Liver (tissue), 9 donors: Measurements from ENCODE around the gene KIR3DL2. TPM values are rescaled to one million over a fixed set of nuclear protein-coding genes. Genes with fewer than 3 reads are reported as not detected.

Source experiments
- DNase-seq: peaks from one replicate; pipeline ENCODE4 v3.0.0-alpha.2; 2017; ENCODE audit warnings: low spot score
- H3K27ac ChIP-seq, 2 donors: one replicate each; pipeline ENCODE4 v1.7.0; 2013; ENCODE audit warnings: inconsistent platforms in 2 of 2, low read length in 2 of 2, control low read depth in 1 of 2, low read depth in 1 of 2, mild to moderate bottlenecking in 1 of 2
- H3K27me3 ChIP-seq, 4 donors: one replicate each; pipeline versions ENCODE4 v1.6.1 to v1.7.0; 2013; ENCODE audit warnings: low read length in 3 of 4, inconsistent platforms in 1 of 4, mild to moderate bottlenecking in 1 of 4, moderate library complexity in 1 of 4; ENCODE audit not compliant: control insufficient read depth in 4 of 4, insufficient read depth in 4 of 4
- H3K36me3 ChIP-seq, 4 donors: one replicate each; pipeline versions ENCODE4 v1.6.1 to v1.7.0; 2013; ENCODE audit warnings: low read length in 3 of 4, mild to moderate bottlenecking in 3 of 4, low read depth in 1 of 4, moderate library complexity in 1 of 4; ENCODE audit not compliant: control insufficient read depth in 4 of 4, insufficient read depth in 3 of 4
- H3K4me1 ChIP-seq, 4 donors: one replicate each; pipeline versions ENCODE4 v1.6.1 to v1.7.0; 2013; ENCODE audit warnings: low read length in 3 of 4, mild to moderate bottlenecking in 3 of 4, moderate library complexity in 1 of 4; ENCODE audit not compliant: control insufficient read depth in 4 of 4, insufficient read depth in 4 of 4
- H3K4me3 ChIP-seq, 3 donors: one replicate each; pipeline versions ENCODE4 v1.6.1 to v1.7.0; 2013; ENCODE audit warnings: low read length in 3 of 3, control low read depth in 1 of 3, low read depth in 1 of 3, mild to moderate bottlenecking in 1 of 3
- H3K9ac ChIP-seq, 2 donors: one replicate each; pipeline ENCODE4 v1.7.0; 2013; ENCODE audit warnings: low read length in 2 of 2, mild to moderate bottlenecking in 2 of 2, moderate library complexity in 2 of 2, control low read depth in 1 of 2, low read depth in 1 of 2
- H3K9me3 ChIP-seq, 4 donors: one replicate each; pipeline versions ENCODE4 v1.6.1 to v1.7.0; 2013; ENCODE audit warnings: low read length in 3 of 4; ENCODE audit not compliant: control insufficient read depth in 4 of 4
- ATF3 ChIP-seq: IDR thresholded peaks from 2 replicates; pipeline ENCODE4 v1.6.1; 2016; ENCODE audit warnings: antibody characterized with exemption
- CTCF ChIP-seq: fragments of 150-350 bp; IDR thresholded peaks from 2 replicates; pipeline ENCODE4 v1.5.1; 2017; ENCODE audit warnings: improper control_type of control experiment, low read depth, low read length; ENCODE audit not compliant: missing input control
- EGR1 ChIP-seq, 2 donors: IDR thresholded peaks; 2 replicates each; pipeline ENCODE4 v1.6.1; 2016 to 2018; ENCODE audit warnings: antibody characterized with exemption in 2 of 2, low read depth in 2 of 2
- FOXA2 ChIP-seq: IDR thresholded peaks from 2 replicates; pipeline ENCODE4 v1.6.1; 2016; ENCODE audit warnings: antibody characterized with exemption
- GABPA ChIP-seq, 2 donors: IDR thresholded peaks in 1 of 2; conservative IDR thresholded peaks in 1 of 2; 2 replicates each; pipeline ENCODE4 v1.6.1; 2016; ENCODE audit warnings: antibody characterized with exemption in 2 of 2, mild to moderate bottlenecking in 1 of 2, moderate library complexity in 1 of 2
- HNF4A ChIP-seq, 2 donors: conservative IDR thresholded peaks; 2 replicates each; pipeline ENCODE4 v1.6.1; 2016; ENCODE audit warnings: antibody characterized with exemption in 2 of 2, mild to moderate bottlenecking in 2 of 2
- HNF4G ChIP-seq: IDR thresholded peaks from 2 replicates; pipeline ENCODE4 v1.6.1; 2016; ENCODE audit warnings: antibody characterized with exemption
- JUND ChIP-seq, 2 donors: IDR thresholded peaks; 2 replicates each; pipeline ENCODE4 v1.6.1; 2016; ENCODE audit warnings: antibody characterized with exemption in 2 of 2
- MAX ChIP-seq: IDR thresholded peaks from 2 replicates; pipeline ENCODE4 v1.6.1; 2016; ENCODE audit warnings: antibody characterized with exemption
- NR2F2 ChIP-seq: IDR thresholded peaks from 2 replicates; pipeline ENCODE4 v1.6.1; 2016; ENCODE audit warnings: antibody characterized with exemption
- RAD21 ChIP-seq, 2 donors: IDR thresholded peaks; 2 replicates each; pipeline ENCODE4 v1.6.1; 2016; ENCODE audit warnings: antibody characterized with exemption in 2 of 2, mild to moderate bottlenecking in 2 of 2
- REST ChIP-seq: IDR thresholded peaks from 2 replicates; pipeline ENCODE4 v1.6.1; 2016; ENCODE audit warnings: antibody characterized with exemption, mild to moderate bottlenecking
- RXRA ChIP-seq, 2 donors: IDR thresholded peaks; 2 replicates each; pipeline ENCODE4 v1.6.1; 2017 to 2018; ENCODE audit warnings: antibody characterized with exemption in 2 of 2, mild to moderate bottlenecking in 1 of 2
- SP1 ChIP-seq: IDR thresholded peaks from 2 replicates; pipeline ENCODE4 v1.6.1; 2018; ENCODE audit warnings: antibody characterized with exemption, mild to moderate bottlenecking
- YY1 ChIP-seq: IDR thresholded peaks from 2 replicates; pipeline ENCODE4 v1.6.1; 2016; ENCODE audit warnings: antibody characterized with exemption, mild to moderate bottlenecking
- ZBTB33 ChIP-seq: IDR thresholded peaks from 2 replicates; pipeline ENCODE4 v1.6.1; 2016; ENCODE audit warnings: antibody characterized with exemption
- WGBS: extraction: QIAGEN DNeasy Blood & Tissue Kit; methylation state at CpG from one replicate; pipeline ENCODE4 v1.1.7; 2013; 5-methylcytosine and 5-hydroxymethylcytosine counted together
- polyA plus RNA-seq, 2 donors: library from polyadenylated mRNA; stranded (reverse) in 1 of 2; unstranded in 1 of 2; fragments of 200-250 nt in 1 of 2; fragments of >200 nt in 1 of 2; fragmentation: Nextera tagmentation in 1 of 2; extraction: Ambion mirVana in 1 of 2; gene quantifications; one replicate each; pipeline versions ENCODE4 v1.2.1 to v1.2.3, GENCODE V29; 2013 to 2015
- total RNA-seq, 2 donors: library from RNA; depleted of rRNA; stranded (reverse); fragments of >200 nt; gene quantifications; one replicate each; pipeline ENCODE4 v1.2.3, GENCODE V29; 2014
- donor health status: healthy.
- donor health status: healthy.
- donor health status: healthy.
- donor health status: healthy.
- donor health status: healthy.

KIR3DL2 gene
- total and polyA plus RNA-seq, 4 donors, result 0.08 TPM; not detected in 3

GRCh38 chr19:54881884-54882283, 31.6 kb downstream of the KIR3DL2 start:
- Histone ChIP-seq H3K4me3 (no peak overlapping the region), H3K9me3 (no peaks in the 10 kb centered on the region), H3K4me1 (no peaks in the 10 kb centered on the region), H3K27ac (no peak overlapping the region), H3K27me3 (no peaks in the 10 kb centered on the region), H3K9ac (no peak overlapping the region), H3K36me3 (no peaks in the 10 kb centered on the region)
- WGBS, result 72% methylated on average over 6 of the region's 6 CpGs
- DNase-seq, result no peak
- TF ChIP-seq EGR1 (IDR thresholded peaks at IDR 0.05; ENCODE audit: low read depth in 2 of 2) (no peak), NR2F2 (no peak)

GRCh38 chr19:54882758-54883157, 32.5 kb downstream of the KIR3DL2 start:
- no peak for DNase-seq
- Histone ChIP-seq H3K4me1 (no peaks in the 10 kb centered on the region), H3K9me3 (no peaks in the 10 kb centered on the region), H3K36me3 (no peaks in the 10 kb centered on the region), H3K27me3 (no peaks in the 10 kb centered on the region), H3K9ac (no peak overlapping the region), H3K4me3 (no peak overlapping the region), H3K27ac (no peak overlapping the region)
- 62% methylated on average over 7 of the region's 7 CpGs for WGBS
- TF ChIP-seq NR2F2, result no peak
- no peak for TF ChIP-seq JUND (IDR thresholded peaks at IDR 0.05)
- TF ChIP-seq RAD21 (IDR thresholded peaks at IDR 0.05), result no peak
- no peak for TF ChIP-seq GABPA (IDR thresholded peaks at IDR 0.05 in 1 of 2, conservative IDR thresholded peaks at IDR 0.05 in 1 of 2)
- TF ChIP-seq RXRA (IDR thresholded peaks at IDR 0.05), result no peak
- no peak for TF ChIP-seq HNF4G
- TF ChIP-seq ZBTB33, result no peak
- no peak for TF ChIP-seq YY1
- TF ChIP-seq HNF4A (conservative IDR thresholded peaks at IDR 0.05), result no peak
- TF ChIP-seq MAX, result no peak
- TF ChIP-seq FOXA2, result no peak

- Histone ChIP-seq H3K4me1 (no peaks in the 10 kb centered on the region), H3K9me3 (no peaks in the 10 kb centered on the region), H3K36me3 (no peaks in the 10 kb centered on the region), H3K4me3 (no peak overlapping the region), H3K27ac (no peak overlapping the region), H3K27me3 (no peaks in the 10 kb centered on the region), H3K9ac (no peak overlapping the region)
- WGBS, result 70% methylated on average over 9 of the region's 9 CpGs
- no peak for DNase-seq
- TF ChIP-seq ZBTB33, result no peak
- TF ChIP-seq NR2F2, result no peak
- TF ChIP-seq FOXA2, result no peak
- TF ChIP-seq REST, result no peak
- no peak for TF ChIP-seq ATF3
- TF ChIP-seq CTCF, result no peak
- no peak for TF ChIP-seq JUND (IDR thresholded peaks at IDR 0.05)
- TF ChIP-seq SP1, result no peak
- TF ChIP-seq MAX, result no peak
- TF ChIP-seq HNF4G, result no peak
- TF ChIP-seq YY1, result no peak
- TF ChIP-seq EGR1 (IDR thresholded peaks at IDR 0.05; ENCODE audit: low read depth in 2 of 2), result no peak
- TF ChIP-seq RXRA (IDR thresholded peaks at IDR 0.05), result no peak
- TF ChIP-seq GABPA (IDR thresholded peaks at IDR 0.05 in 1 of 2, conservative IDR thresholded peaks at IDR 0.05 in 1 of 2), result no peak
Measured at GRCh38 chr19:54883228-54883627, 33.0 kb downstream of the KIR3DL2 start.
